ENCODE results near the gene FOXL1. TPM values are rescaled to one million over a fixed set of nuclear protein-coding genes. Genes with fewer than 3 reads are reported as not detected.

FOXL1 gene
- total RNA-seq, 2 experiments from 2014 or later: not detected

DNA sequence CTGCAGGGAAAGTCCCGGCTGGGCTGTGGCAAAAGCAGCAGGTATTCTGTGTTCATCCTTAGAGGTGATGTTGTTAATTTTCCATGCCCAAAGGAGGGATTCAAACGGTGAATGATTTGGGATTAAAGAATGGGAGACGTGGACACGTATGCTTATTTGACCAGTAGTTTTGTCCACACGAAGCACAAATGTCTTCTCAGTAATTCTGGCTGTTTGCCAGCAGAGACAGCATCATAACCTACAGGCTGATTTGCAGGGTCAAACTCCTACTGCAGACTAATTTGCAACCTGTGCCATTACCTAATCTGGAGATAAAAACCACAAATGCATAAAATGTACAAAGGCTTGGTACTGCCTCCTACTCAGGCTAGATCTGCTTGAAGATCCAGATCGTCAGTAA is 37.5 kb upstream of the FOXL1 start:
- POLR2A ChIA-PET: no interaction called here
- no peaks in the 10 kb centered on the region for H3K27me3 Mint-ChIP-seq
- CTCF ChIA-PET: interaction anchor here (1.4 kb wide), 1 partner anchor 8 kb away, joined by 3 read pairs; no protein-coding TSS in a partner anchor

DNA sequence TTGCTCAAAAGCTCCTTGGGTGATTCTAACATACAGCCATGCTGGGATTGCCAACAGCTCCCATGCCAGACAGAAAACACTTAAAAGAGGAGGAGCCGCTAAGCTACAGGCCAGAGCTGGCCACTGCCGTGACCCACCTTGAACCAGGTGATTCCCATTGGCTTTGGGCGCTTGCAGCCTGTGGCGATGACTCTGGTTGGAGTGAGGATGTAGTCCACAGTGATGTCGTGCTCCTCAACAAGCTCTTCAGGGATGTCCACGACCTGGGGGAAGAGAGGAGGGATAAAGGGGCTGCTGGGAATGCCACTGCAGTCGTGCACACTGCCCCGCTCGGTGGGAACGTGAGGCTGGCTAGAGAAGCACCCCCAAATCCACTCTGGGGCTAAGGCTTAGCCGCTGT is 36.8 kb upstream of the FOXL1 start:
- POLR2A ChIA-PET: no interaction called here
- Mint-ChIP-seq H3K4me1 (no peaks in the 10 kb centered on the region), H3K9me3 (no peaks in the 10 kb centered on the region), H3K27ac (no peak overlapping the region), H3K4me3 (no peak overlapping the region), H3K36me3 (ENCODE audit: low read depth) (peaks cover 20% of the 10 kb centered on the region), H3K27me3 (no peaks in the 10 kb centered on the region)
- CTCF ChIA-PET: interaction anchor here (1.4 to 1.7 kb wide), 2 partner anchors 9 to 24 kb away, joined by 3 read pairs; no protein-coding TSS in a partner anchor
- DNase-seq: no peak

More for the DNA sequence above, 37.5 kb upstream of the FOXL1 start:
- Mint-ChIP-seq H3K9me3 (no peaks in the 10 kb centered on the region), H3K36me3 (ENCODE audit: low read depth) (peaks cover 24% of the 10 kb centered on the region), H3K27ac (no peak overlapping the region), H3K4me3 (no peak overlapping the region), H3K4me1 (no peaks in the 10 kb centered on the region)
- no peak for DNase-seq

DNA sequence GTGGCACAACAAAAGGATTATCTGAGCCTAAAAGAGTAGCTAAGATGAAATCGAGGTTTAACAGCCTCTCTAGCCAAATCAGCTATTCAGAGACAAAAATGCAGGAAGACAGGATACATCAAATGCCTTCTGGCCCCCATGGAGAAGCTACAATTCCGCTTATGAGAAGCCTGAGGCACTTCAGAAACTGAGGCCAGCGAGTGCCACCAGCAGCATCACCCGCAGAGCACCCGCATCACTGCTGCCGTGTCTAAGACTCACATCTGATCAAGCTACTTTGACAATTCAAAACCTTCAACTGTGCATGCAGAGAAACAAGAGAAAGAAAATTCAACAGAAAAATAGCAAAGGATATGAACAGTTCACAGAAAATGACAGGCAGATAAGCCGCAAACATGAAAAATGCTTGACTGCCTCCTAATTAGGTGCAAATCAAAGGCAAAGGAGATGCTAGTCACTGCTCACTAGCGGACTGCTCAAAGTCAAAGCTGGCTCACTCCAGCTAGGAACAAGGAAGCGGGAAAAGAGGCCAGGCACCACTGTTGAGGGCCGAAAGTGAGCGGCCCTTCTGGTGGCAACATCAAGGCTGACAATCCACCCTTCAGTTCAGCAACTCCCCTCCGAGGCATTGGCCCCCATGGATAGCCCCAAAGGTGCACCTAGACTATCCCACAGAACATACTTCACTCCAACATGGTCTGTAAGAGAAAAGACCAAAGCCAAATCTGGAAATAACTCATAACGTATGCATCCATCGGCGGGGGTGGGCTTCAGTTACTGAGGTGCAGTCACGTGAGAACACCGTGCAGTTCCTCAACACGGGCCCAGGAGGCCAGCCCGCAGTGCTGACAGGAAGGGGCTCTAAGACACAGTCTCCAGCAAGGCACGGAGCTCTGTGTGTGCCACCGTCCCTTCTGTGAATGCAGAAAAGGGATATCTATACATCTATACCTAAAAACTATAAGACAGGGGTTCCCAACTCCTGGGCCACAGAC is 35.3 kb upstream of the FOXL1 start:
- H3K27me3 Mint-ChIP-seq: no peaks in the 10 kb centered on the region
- ChIA-PET POLR2A (no interaction called here), CTCF (interaction anchor here (1.7 kb wide), 1 partner anchor 25 kb away, joined by 3 read pairs; no protein-coding TSS in a partner anchor)
- H3K9me3 Mint-ChIP-seq: no peaks in the 10 kb centered on the region
- H3K4me3 Mint-ChIP-seq: no peak overlapping the region
- DNase-seq: no peak
- no peaks in the 10 kb centered on the region for H3K4me1 Mint-ChIP-seq
- H3K27ac Mint-ChIP-seq: peak overlapping the region; percentile 1
- H3K36me3 Mint-ChIP-seq (ENCODE audit: low read depth): peaks cover 21% of the 10 kb centered on the region

DNA sequence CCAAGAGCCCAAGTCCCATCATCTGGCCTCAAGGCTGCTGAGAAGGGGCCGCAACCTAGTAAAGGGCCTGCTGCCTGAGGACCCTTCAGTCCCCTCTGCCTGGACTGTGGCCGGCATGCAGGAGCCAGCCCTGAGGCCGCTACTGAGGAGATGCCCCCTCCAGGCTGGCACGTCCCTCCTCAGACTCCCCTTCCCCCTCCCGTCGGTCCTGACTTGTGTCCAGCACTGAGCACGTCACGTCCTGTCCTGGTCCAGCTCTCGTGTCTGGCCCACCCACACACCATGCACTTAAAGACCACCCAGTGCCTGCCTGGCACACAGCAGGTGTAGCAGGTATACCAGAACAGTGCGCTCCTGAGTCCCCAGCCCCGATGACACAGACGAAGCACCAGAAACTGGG is 32.9 kb upstream of the FOXL1 start:
- Mint-ChIP-seq H3K4me3 (no peak overlapping the region), H3K36me3 (ENCODE audit: low read depth) (peaks cover 12% of the 10 kb centered on the region), H3K27ac (no peak overlapping the region), H3K27me3 (no peaks in the 10 kb centered on the region), H3K4me1 (peaks cover 3% of the 10 kb centered on the region), H3K9me3 (no peaks in the 10 kb centered on the region)
- CTCF ChIA-PET: interaction anchor here (0.9 kb wide), 1 partner anchor 13 kb away, joined by 3 read pairs; no protein-coding TSS in a partner anchor
- POLR2A ChIA-PET: no interaction called here
- no peak for DNase-seq

DNA sequence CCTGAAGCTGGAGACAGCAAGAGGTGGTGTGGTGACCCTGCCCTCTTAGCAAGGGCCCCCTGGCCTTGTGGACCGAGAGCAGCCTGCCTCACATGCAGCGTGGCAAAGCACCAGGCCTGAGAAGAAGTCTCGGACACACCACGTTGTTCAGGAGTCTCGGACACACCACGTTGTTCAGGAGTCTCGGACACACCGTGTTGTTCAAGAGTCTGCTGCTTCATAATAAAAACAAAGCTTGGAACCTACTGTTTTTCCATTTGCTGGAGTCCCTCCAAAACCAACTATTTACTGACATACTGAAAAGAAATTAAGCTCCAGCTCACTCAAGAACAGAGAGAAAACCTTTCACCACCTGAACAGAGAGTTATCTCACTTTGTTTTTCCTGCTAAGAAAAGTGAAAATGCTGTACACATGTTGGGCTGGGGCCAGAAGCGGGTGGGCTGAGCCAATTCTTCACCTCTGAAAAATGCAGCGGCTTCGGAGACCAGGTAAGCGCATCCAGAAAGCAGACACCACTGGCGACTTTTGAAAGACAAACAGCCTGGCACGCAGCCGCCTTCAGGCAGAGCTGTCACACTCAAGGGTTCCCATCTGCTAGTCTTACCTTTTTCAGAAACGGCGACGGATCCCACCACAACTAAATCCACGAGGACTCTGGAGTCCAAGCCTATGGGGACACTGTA is 32.3 kb upstream of the FOXL1 start:
- ChIA-PET CTCF (no interaction called here), POLR2A (no interaction called here)
- Mint-ChIP-seq H3K9me3 (no peaks in the 10 kb centered on the region), H3K36me3 (ENCODE audit: low read depth) (peaks cover 11% of the 10 kb centered on the region), H3K27me3 (no peaks in the 10 kb centered on the region), H3K27ac (no peak overlapping the region), H3K4me1 (peaks cover 3% of the 10 kb centered on the region), H3K4me3 (no peak overlapping the region)
- no peak for DNase-seq

DNA sequence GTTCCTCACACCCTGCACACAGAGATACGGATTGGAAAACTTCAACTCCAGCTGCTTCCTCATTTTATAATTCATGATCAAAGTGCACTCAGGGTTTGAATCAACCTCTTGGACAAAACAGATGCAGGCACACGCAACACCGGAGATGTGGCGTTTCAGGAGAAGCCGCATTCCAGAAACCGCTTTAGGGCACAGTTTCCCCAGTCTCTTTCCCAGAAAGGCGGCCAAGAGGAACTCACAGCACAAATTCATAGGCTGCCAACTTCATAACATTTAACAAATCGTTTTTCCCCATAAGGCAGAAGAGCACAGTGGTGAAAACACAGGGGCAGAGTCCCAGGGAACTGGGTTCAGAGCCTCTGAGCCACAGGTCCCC is 31.7 kb upstream of the FOXL1 start:
- CTCF ChIA-PET: no interaction called here
- Mint-ChIP-seq H3K4me3 (no peak overlapping the region), H3K36me3 (ENCODE audit: low read depth) (peaks cover 10% of the 10 kb centered on the region), H3K4me1 (peaks cover 3% of the 10 kb centered on the region), H3K27ac (no peak overlapping the region), H3K9me3 (no peaks in the 10 kb centered on the region), H3K27me3 (no peaks in the 10 kb centered on the region)
- POLR2A ChIA-PET: no interaction called here
- DNase-seq: no peak

DNA sequence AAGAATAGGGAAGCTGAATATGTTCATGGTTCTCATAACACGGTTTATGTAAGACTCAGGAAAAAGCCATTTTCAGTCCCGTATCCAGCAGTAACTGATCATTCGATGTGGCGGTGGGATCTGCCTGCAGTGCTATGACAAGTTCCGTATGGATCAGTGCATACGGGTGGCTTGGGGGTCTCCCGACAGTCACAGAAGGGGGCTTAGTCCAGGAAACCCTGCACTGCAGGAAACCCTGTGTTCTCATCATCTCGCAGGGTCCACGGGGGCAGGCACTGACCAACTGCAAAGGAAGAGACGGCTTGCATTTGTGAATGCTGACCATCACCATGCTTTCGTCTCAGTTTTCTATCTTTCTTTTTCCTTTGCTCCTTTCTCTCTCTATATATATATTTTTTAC is 31.1 kb upstream of the FOXL1 start:
- ChIA-PET CTCF (no interaction called here), POLR2A (no interaction called here)
- Mint-ChIP-seq H3K36me3 (ENCODE audit: low read depth) (peaks cover 10% of the 10 kb centered on the region), H3K27me3 (no peaks in the 10 kb centered on the region), H3K4me1 (peaks cover 3% of the 10 kb centered on the region), H3K4me3 (no peak overlapping the region), H3K27ac (no peak overlapping the region), H3K9me3 (no peaks in the 10 kb centered on the region)
- DNase-seq: no peak

DNA sequence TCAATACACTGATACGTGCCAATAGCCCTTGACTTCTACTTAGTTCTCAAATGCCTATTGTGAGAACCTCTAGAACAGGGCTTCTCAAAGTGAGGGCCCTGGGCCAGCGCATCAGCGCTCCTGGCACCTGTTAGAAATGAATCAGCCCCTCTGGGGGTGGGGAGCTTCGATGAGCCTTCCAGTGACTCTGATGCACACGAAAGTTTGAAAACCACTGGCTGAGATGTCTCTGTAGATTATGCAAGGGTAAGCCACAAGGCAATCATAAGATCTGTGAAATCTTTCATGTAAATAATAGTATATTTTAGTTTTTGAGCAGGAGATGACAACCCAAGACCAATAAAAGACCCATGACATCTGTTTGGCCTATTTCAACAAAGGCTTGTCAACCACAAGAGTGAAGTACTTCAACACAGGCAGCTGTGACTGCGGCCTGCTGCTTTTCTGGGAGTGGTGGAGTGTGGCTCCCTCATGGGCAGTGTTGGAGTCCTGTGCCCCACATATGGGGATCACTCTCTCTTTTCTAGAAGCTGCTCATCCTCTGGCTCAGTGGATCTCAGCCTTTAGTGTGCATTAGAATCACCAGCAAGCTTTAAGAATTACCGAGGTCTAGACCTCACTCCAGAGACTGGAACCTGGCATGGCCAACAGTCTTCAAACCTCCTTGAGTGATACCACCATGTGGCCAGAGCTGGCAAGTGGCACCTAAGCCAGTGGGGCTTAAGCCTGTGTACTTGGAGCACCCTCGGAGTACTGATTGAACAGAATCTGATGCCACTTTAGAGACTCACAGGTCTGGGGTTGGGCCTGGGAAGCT is 29.1 kb upstream of the FOXL1 start:
- Mint-ChIP-seq H3K27ac (no peak overlapping the region), H3K4me1 (peaks cover 16% of the 10 kb centered on the region), H3K9me3 (no peaks in the 10 kb centered on the region), H3K36me3 (ENCODE audit: low read depth) (peaks cover 15% of the 10 kb centered on the region), H3K4me3 (no peak overlapping the region), H3K27me3 (no peaks in the 10 kb centered on the region)
- no peak for DNase-seq
- POLR2A ChIA-PET: no interaction called here
- CTCF ChIA-PET: interaction anchor here (2.3 kb wide), 1 partner anchor 15 kb away, joined by 6 read pairs; no protein-coding TSS in a partner anchor

DNA sequence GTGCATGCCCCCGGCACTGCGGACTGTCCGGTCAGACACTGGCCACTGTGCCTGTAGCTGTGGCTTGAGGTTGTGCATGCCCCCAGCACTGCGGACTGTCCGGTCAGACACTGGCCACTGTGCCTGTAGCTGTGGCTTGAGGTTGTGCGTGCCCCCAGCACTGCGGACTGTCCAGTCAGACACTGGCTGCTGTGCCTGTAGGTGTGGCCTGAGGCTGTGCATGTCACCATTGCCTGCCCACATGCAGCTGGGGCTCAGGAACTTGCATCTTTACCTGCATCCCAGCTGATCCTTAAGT is 28.5 kb upstream of the FOXL1 start:
- peaks cover 12% of the 10 kb centered on the region for H3K36me3 Mint-ChIP-seq (ENCODE audit: low read depth)
- CTCF ChIA-PET: interaction anchor here (2.3 kb wide), 1 partner anchor 14 kb away, joined by 6 read pairs; no protein-coding TSS in a partner anchor
- H3K4me3 Mint-ChIP-seq: no peak overlapping the region
- peaks cover 18% of the 10 kb centered on the region for H3K4me1 Mint-ChIP-seq
- POLR2A ChIA-PET: no interaction called here
- no peak for DNase-seq
- H3K27me3 Mint-ChIP-seq: no peaks in the 10 kb centered on the region
- no peak overlapping the region for H3K27ac Mint-ChIP-seq
- no peaks in the 10 kb centered on the region for H3K9me3 Mint-ChIP-seq

DNA sequence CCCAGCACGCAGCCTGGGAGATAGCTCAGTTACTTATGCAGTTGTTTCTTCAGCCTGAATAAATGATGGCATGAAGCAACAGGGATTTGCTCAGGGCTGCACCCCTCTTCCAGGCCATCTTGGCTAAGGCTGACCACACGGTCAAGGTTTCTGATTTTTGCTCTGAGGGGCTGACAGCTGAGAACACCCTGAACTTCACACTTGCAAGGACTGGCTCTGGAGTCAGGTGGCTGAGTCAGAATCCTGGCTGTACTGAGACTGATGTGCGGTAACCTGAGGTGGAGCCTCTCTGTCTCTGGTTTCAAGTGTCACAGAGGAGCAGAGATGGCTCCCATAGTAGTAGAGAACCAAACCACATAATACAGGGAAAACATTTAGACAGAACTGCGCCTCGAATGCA is 28.1 kb upstream of the FOXL1 start:
- peaks cover 11% of the 10 kb centered on the region for H3K36me3 Mint-ChIP-seq (ENCODE audit: low read depth)
- H3K27ac Mint-ChIP-seq: no peak overlapping the region
- no peaks in the 10 kb centered on the region for H3K27me3 Mint-ChIP-seq
- no peak overlapping the region for H3K4me3 Mint-ChIP-seq
- POLR2A ChIA-PET: no interaction called here
- CTCF ChIA-PET: interaction anchor here (2.3 kb wide), 1 partner anchor 14 kb away, joined by 6 read pairs; no protein-coding TSS in a partner anchor
- H3K4me1 Mint-ChIP-seq: peaks cover 22% of the 10 kb centered on the region
- H3K9me3 Mint-ChIP-seq: no peaks in the 10 kb centered on the region
- DNase-seq: no peak

DNA sequence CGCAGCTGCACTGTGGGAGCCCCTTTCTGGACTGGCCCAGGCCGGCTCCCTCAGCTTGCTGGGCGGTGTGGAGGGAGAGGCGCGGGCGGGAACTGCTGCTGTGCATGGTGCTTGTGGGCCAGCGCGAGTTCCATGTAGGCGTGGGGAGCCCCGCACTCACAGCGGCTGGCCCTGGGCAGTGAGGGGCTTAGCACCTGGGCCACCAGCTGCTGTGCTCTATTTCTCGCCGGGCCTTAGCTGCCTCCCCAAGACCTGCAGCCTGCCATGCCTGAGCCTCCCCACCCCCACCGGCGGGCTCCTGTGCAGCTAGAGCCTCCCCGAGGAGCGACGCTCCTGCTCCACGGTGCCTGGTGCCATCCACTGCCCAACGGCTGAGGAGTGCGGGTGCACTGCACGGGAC is 25.0 kb upstream of the FOXL1 start:
- no peak for DNase-seq
- H3K4me1 Mint-ChIP-seq: peaks cover 24% of the 10 kb centered on the region

DNA sequence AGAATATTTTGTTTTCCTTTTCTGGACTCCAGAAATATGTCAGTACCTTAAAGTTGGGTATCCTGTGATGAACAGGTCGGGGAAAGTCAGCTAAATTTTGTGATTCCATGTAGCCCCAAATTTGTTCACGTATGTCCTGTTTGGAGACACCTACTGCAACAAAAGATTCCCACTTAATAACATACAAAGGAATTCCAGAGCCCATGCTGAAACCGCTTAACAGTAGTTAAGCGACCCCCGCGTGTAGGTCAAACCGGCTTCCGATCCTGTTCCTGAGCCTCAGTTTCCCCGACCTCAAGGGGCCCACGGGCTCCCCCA is 23.8 kb upstream of the FOXL1 start:
- DNase-seq: no peak
- H3K9me3 Mint-ChIP-seq: no peaks in the 10 kb centered on the region
- peaks cover 8% of the 10 kb centered on the region for H3K36me3 Mint-ChIP-seq (ENCODE audit: low read depth)
- peaks cover 21% of the 10 kb centered on the region for H3K4me1 Mint-ChIP-seq
- H3K4me3 Mint-ChIP-seq: peak overlapping the region; percentile 93
- H3K27me3 Mint-ChIP-seq: peaks cover 7% of the 10 kb centered on the region
- ChIA-PET CTCF (no interaction called here), POLR2A (no interaction called here)
- peak overlapping the region; percentile 99 for H3K27ac Mint-ChIP-seq

More for the DNA sequence above, 25.0 kb upstream of the FOXL1 start:
- ChIA-PET POLR2A (no interaction called here), CTCF (no interaction called here)
- Mint-ChIP-seq H3K27ac (no peak overlapping the region), H3K4me3 (peak overlapping the region; percentile 93), H3K9me3 (no peaks in the 10 kb centered on the region), H3K36me3 (ENCODE audit: low read depth) (peaks cover 8% of the 10 kb centered on the region), H3K27me3 (peaks cover 7% of the 10 kb centered on the region)
